ENCODE data around the gene RTL5. TPM values are rescaled to one million over a fixed set of nuclear protein-coding genes. Genes with fewer than 3 reads are reported as not detected.

RTL5 gene
- total RNA-seq, 1 donor from 2014 or later = 3.1 TPM

GRCh38 chrX:72123471-72124185 lies 8.1 kb downstream of the RTL5 start:
- H3K9ac ChIP-seq (ENCODE audit: low read depth in 1 of 3, low read length in 3 of 3) = no peak overlapping the region

GRCh38 chrX:72122621-72123337 lies 8.9 kb downstream of the RTL5 start:
- H3K9me3 ChIP-seq (ENCODE audit: control insufficient read depth in 3 of 3, low read length in 3 of 3) = no peaks in the 10 kb centered on the region
- H3K4me3 ChIP-seq (ENCODE audit: low read length in 3 of 3) = no peak overlapping the region
- H3K4me1 ChIP-seq (ENCODE audit: control insufficient read depth in 3 of 3, insufficient read depth in 3 of 3, low read length in 3 of 3) = peaks cover 36 to 39% (median 38%) of the 10 kb centered on the region in 3 donors
- H3K27me3 ChIP-seq (ENCODE audit: control insufficient read depth in 3 of 3, insufficient read depth in 3 of 3, low read length in 3 of 3) = peaks cover 0 to 9% (median 0%) of the 10 kb centered on the region in 3 donors
- no peak overlapping the region for H3K9ac ChIP-seq (ENCODE audit: low read depth in 1 of 3, low read length in 3 of 3)
- H3K27ac ChIP-seq (ENCODE audit: low read depth, low read length) = peak overlapping the region; percentile 44
- H3K36me3 ChIP-seq (ENCODE audit: control insufficient read depth in 3 of 3, insufficient read depth in 3 of 3, low read length in 3 of 3) = no peaks in the 10 kb centered on the region

More at GRCh38 chrX:72123471-72124185, 8.1 kb downstream of the RTL5 start:
- Histone ChIP-seq H3K27me3 (ENCODE audit: control insufficient read depth in 3 of 3, insufficient read depth in 3 of 3, low read length in 3 of 3) (peaks cover 0 to 9% (median 0%) of the 10 kb centered on the region in 3 donors), H3K27ac (ENCODE audit: low read depth, low read length) (peak overlapping the region; percentile 44), H3K4me3 (ENCODE audit: low read length in 3 of 3) (no peak overlapping the region), H3K4me1 (ENCODE audit: control insufficient read depth in 3 of 3, insufficient read depth in 3 of 3, low read length in 3 of 3) (peaks cover 36 to 39% (median 38%) of the 10 kb centered on the region in 3 donors), H3K9me3 (ENCODE audit: control insufficient read depth in 3 of 3, low read length in 3 of 3) (no peaks in the 10 kb centered on the region), H3K36me3 (ENCODE audit: control insufficient read depth in 3 of 3, insufficient read depth in 3 of 3, low read length in 3 of 3) (no peaks in the 10 kb centered on the region)

- no peaks in the 10 kb centered on the region for H3K36me3 ChIP-seq (ENCODE audit: control insufficient read depth in 3 of 3, insufficient read depth in 3 of 3, low read length in 3 of 3)
- H3K4me3 ChIP-seq (ENCODE audit: low read length in 3 of 3) = no peak overlapping the region
- peak overlapping the region; percentile 58 for H3K27ac ChIP-seq (ENCODE audit: low read depth, low read length)
- H3K27me3 ChIP-seq (ENCODE audit: control insufficient read depth in 3 of 3, insufficient read depth in 3 of 3, low read length in 3 of 3) = peaks cover 0 to 9% (median 0%) of the 10 kb centered on the region in 3 donors
- H3K4me1 ChIP-seq (ENCODE audit: control insufficient read depth in 3 of 3, insufficient read depth in 3 of 3, low read length in 3 of 3) = peaks cover 35 to 36% (median 36%) of the 10 kb centered on the region in 3 donors
- H3K9ac ChIP-seq (ENCODE audit: low read depth in 1 of 3, low read length in 3 of 3) = no peak overlapping the region
- no peaks in the 10 kb centered on the region for H3K9me3 ChIP-seq (ENCODE audit: control insufficient read depth in 3 of 3, low read length in 3 of 3)
Measured at GRCh38 chrX:72121383-72121782, 10.3 kb downstream of the RTL5 start.

GRCh38 chrX:72120837-72121236 lies 10.9 kb downstream of the RTL5 start:
- Histone ChIP-seq H3K9ac (ENCODE audit: low read depth in 1 of 3, low read length in 3 of 3) (no peak overlapping the region), H3K36me3 (ENCODE audit: control insufficient read depth in 3 of 3, insufficient read depth in 3 of 3, low read length in 3 of 3) (no peaks in the 10 kb centered on the region), H3K9me3 (ENCODE audit: control insufficient read depth in 3 of 3, low read length in 3 of 3) (no peaks in the 10 kb centered on the region), H3K27ac (ENCODE audit: low read depth, low read length) (peak overlapping the region; percentile 58), H3K4me3 (ENCODE audit: low read length in 3 of 3) (no peak overlapping the region), H3K4me1 (ENCODE audit: control insufficient read depth in 3 of 3, insufficient read depth in 3 of 3, low read length in 3 of 3) (peaks cover 29 to 31% (median 31%) of the 10 kb centered on the region in 3 donors), H3K27me3 (ENCODE audit: control insufficient read depth in 3 of 3, insufficient read depth in 3 of 3, low read length in 3 of 3) (peaks cover 0 to 9% (median 0%) of the 10 kb centered on the region in 3 donors)

GRCh38 chrX:72117636-72118210 lies 14.0 kb downstream of the RTL5 start:
- no peaks in the 10 kb centered on the region for H3K9me3 ChIP-seq (ENCODE audit: control insufficient read depth in 3 of 3, low read length in 3 of 3)
- peaks cover 8 to 14% (median 11%) of the 10 kb centered on the region in 3 donors for H3K4me1 ChIP-seq (ENCODE audit: control insufficient read depth in 3 of 3, insufficient read depth in 3 of 3, low read length in 3 of 3)
- no peaks in the 10 kb centered on the region for H3K27me3 ChIP-seq (ENCODE audit: control insufficient read depth in 3 of 3, insufficient read depth in 3 of 3, low read length in 3 of 3)
- no peak overlapping the region for H3K27ac ChIP-seq (ENCODE audit: low read depth, low read length)
- H3K36me3 ChIP-seq (ENCODE audit: control insufficient read depth in 3 of 3, insufficient read depth in 3 of 3, low read length in 3 of 3) = no peaks in the 10 kb centered on the region
- H3K9ac ChIP-seq (ENCODE audit: low read depth in 1 of 3, low read length in 3 of 3) = no peak overlapping the region
- no peak overlapping the region for H3K4me3 ChIP-seq (ENCODE audit: low read length in 3 of 3)

GRCh38 chrX:72115380-72115779 lies 16.3 kb downstream of the RTL5 start:
- H3K4me3 ChIP-seq (ENCODE audit: low read length in 3 of 3) = no peak overlapping the region
- no peaks in the 10 kb centered on the region for H3K27me3 ChIP-seq (ENCODE audit: control insufficient read depth in 3 of 3, insufficient read depth in 3 of 3, low read length in 3 of 3)
- peaks cover 0 to 6% (median 2%) of the 10 kb centered on the region in 3 donors for H3K4me1 ChIP-seq (ENCODE audit: control insufficient read depth in 3 of 3, insufficient read depth in 3 of 3, low read length in 3 of 3)
- H3K27ac ChIP-seq (ENCODE audit: low read depth, low read length) = no peak overlapping the region
- H3K9me3 ChIP-seq (ENCODE audit: control insufficient read depth in 3 of 3, low read length in 3 of 3) = no peaks in the 10 kb centered on the region
- H3K36me3 ChIP-seq (ENCODE audit: control insufficient read depth in 3 of 3, insufficient read depth in 3 of 3, low read length in 3 of 3) = no peaks in the 10 kb centered on the region
- H3K9ac ChIP-seq (ENCODE audit: low read depth in 1 of 3, low read length in 3 of 3) = no peak overlapping the region

- H3K9ac ChIP-seq (ENCODE audit: low read depth in 1 of 3, low read length in 3 of 3) = no peak overlapping the region
- H3K9me3 ChIP-seq (ENCODE audit: control insufficient read depth in 3 of 3, low read length in 3 of 3) = no peaks in the 10 kb centered on the region
- H3K36me3 ChIP-seq (ENCODE audit: control insufficient read depth in 3 of 3, insufficient read depth in 3 of 3, low read length in 3 of 3) = no peaks in the 10 kb centered on the region
- peaks cover 0 to 6% (median 2%) of the 10 kb centered on the region in 3 donors for H3K4me1 ChIP-seq (ENCODE audit: control insufficient read depth in 3 of 3, insufficient read depth in 3 of 3, low read length in 3 of 3)
- no peaks in the 10 kb centered on the region for H3K27me3 ChIP-seq (ENCODE audit: control insufficient read depth in 3 of 3, insufficient read depth in 3 of 3, low read length in 3 of 3)
- no peak overlapping the region for H3K4me3 ChIP-seq (ENCODE audit: low read length in 3 of 3)
- H3K27ac ChIP-seq (ENCODE audit: low read depth, low read length) = peak overlapping the region; percentile 12
Measured at GRCh38 chrX:72114807-72115206, 16.9 kb downstream of the RTL5 start.

- Histone ChIP-seq H3K9ac (ENCODE audit: low read depth in 1 of 3, low read length in 3 of 3) (no peak overlapping the region), H3K27ac (ENCODE audit: low read depth, low read length) (peak overlapping the region; percentile 12), H3K4me1 (ENCODE audit: control insufficient read depth in 3 of 3, insufficient read depth in 3 of 3, low read length in 3 of 3) (peaks cover 0 to 6% (median 2%) of the 10 kb centered on the region in 3 donors), H3K36me3 (ENCODE audit: control insufficient read depth in 3 of 3, insufficient read depth in 3 of 3, low read length in 3 of 3) (no peaks in the 10 kb centered on the region), H3K4me3 (ENCODE audit: low read length in 3 of 3) (no peak overlapping the region), H3K27me3 (ENCODE audit: control insufficient read depth in 3 of 3, insufficient read depth in 3 of 3, low read length in 3 of 3) (no peaks in the 10 kb centered on the region), H3K9me3 (ENCODE audit: control insufficient read depth in 3 of 3, low read length in 3 of 3) (no peaks in the 10 kb centered on the region)
Measured at GRCh38 chrX:72114306-72114705, 17.4 kb downstream of the RTL5 start.

GRCh38 chrX:72113461-72113860 lies 18.3 kb downstream of the RTL5 start:
- H3K9me3 ChIP-seq (ENCODE audit: control insufficient read depth in 3 of 3, low read length in 3 of 3) = no peaks in the 10 kb centered on the region
- peaks cover 0 to 6% (median 2%) of the 10 kb centered on the region in 3 donors for H3K4me1 ChIP-seq (ENCODE audit: control insufficient read depth in 3 of 3, insufficient read depth in 3 of 3, low read length in 3 of 3)

More at GRCh38 chrX:72113461-72113860, 18.3 kb downstream of the RTL5 start:
- Histone ChIP-seq H3K27me3 (ENCODE audit: control insufficient read depth in 3 of 3, insufficient read depth in 3 of 3, low read length in 3 of 3) (no peaks in the 10 kb centered on the region), H3K27ac (ENCODE audit: low read depth, low read length) (no peak overlapping the region), H3K36me3 (ENCODE audit: control insufficient read depth in 3 of 3, insufficient read depth in 3 of 3, low read length in 3 of 3) (no peaks in the 10 kb centered on the region), H3K9ac (ENCODE audit: low read depth in 1 of 3, low read length in 3 of 3) (no peak overlapping the region), H3K4me3 (ENCODE audit: low read length in 3 of 3) (no peak overlapping the region)

All from skeletal muscle tissue (tissue), 4 donors.